ENCODE data around the gene POU6F1.

DNA sequence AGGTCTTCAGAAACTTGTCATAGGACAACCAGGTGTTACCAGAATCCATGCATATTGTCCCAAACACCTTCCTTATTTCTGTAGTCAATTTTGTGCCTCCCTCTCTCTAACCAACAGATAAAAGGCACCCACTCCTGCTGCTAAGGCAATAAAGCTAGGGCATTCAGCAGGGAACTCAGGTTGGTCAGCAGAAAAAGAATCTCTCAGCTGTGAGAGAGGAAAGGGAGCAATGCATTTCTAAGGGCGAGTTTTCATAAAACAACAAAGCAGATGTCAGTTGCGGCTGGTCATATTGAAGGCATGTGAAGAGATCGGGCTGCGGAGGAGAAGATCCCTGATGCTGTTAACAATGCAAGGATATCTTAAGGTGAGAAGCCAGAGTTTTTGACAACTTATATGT is 7.4 kb upstream of the POU6F1 start:
- no peak for TF ChIP-seq CTCF (conservative IDR thresholded peaks at IDR 0.05; ENCODE audit: low read length)
- TF ChIP-seq EZH2phosphoT487 (IDR thresholded peaks at IDR 0.05; ENCODE audit: borderline replicate concordance, low read depth, low read length): no peak
